IMR-90 (cell line): Measurements from ENCODE around the gene DNAJC6. TPM values are rescaled to one million over a fixed set of nuclear protein-coding genes. Genes with fewer than 3 reads are reported as not detected.

Experiments used
- ATAC-seq: fragments of 200-7000 bp; cut with Tn5 transposase; 2 replicates; pipeline ENCODE4 v1.9.1; 2020; ENCODE audit warnings: low read depth, mild to moderate bottlenecking, moderate library complexity
- BruUV-seq: library from RNA; stranded (reverse); fragments of 400-500 nt; replicated peaks from 2 replicates; lab custom pipeline; 2021; lab: Mats Ljungman, UMichigan
- CTCF ChIA-PET: fragments of 300-600 bp; formaldehyde crosslinking; extraction: SDS; loops from one replicate; lab custom pipeline; 2021; ENCODE audit warnings: antibody characterized with exemption; lab: Yijun Ruan, JAX
- POLR2A ChIA-PET: fragments of 300-600 bp; sonication (Branson Sonifier 250); formaldehyde crosslinking; loops from one replicate; lab custom pipeline; 2022; ENCODE audit warnings: antibody characterized with exemption; ENCODE audit not compliant: unreplicated experiment; lab: Charles Lee
- DNase-seq: peaks from one replicate; pipeline ENCODE4 v3.0.0; 2013
- H2AFZ ChIP-seq: replicated peaks from 2 replicates; pipeline ENCODE3; 2013; ENCODE audit warnings: low read length, mild to moderate bottlenecking; ENCODE audit not compliant: poor library complexity
- H2AK5ac ChIP-seq: 2 replicates; pipeline ENCODE4 v1.6.1; 2013; ENCODE audit warnings: low read depth, low read length, inconsistent platforms
- H2AK9ac ChIP-seq: replicated peaks from 2 replicates; pipeline ENCODE3; 2013; ENCODE audit warnings: mild to moderate bottlenecking, low read depth, low read length, moderate library complexity; ENCODE audit not compliant: poor library complexity
- H2BK120ac ChIP-seq: 2 replicates; pipeline ENCODE4 v1.6.1; 2013; ENCODE audit warnings: low read depth, low read length, inconsistent platforms
- H2BK15ac ChIP-seq: 3 replicates; pipeline ENCODE4 v1.6.1; 2013; ENCODE audit warnings: low read depth, low read length, inconsistent platforms
- H2BK20ac ChIP-seq: 2 replicates; pipeline ENCODE4 v1.6.1; 2013; ENCODE audit warnings: low read depth, mild to moderate bottlenecking, inconsistent platforms, low read length, moderate library complexity
- H2BK5ac ChIP-seq: 2 replicates; pipeline ENCODE4 v1.6.1; 2013; ENCODE audit warnings: mild to moderate bottlenecking, low read depth, low read length, inconsistent platforms; ENCODE audit not compliant: poor library complexity, severe bottlenecking
- H3K14ac ChIP-seq: replicated peaks from 2 replicates; pipeline ENCODE4 v1.6.1; 2013; ENCODE audit warnings: low read depth, low read length, inconsistent platforms
- H3K18ac ChIP-seq: 2 replicates; pipeline ENCODE4 v1.6.1; 2013; ENCODE audit warnings: low read depth, low read length, control low read depth
- H3K23ac ChIP-seq: 2 replicates; pipeline ENCODE4 v1.6.1; 2013; ENCODE audit warnings: low read depth, low read length, inconsistent platforms
- H3K27ac ChIP-seq: 2 replicates; pipeline ENCODE4 v1.5.1; 2013; ENCODE audit warnings: mild to moderate bottlenecking, control low read depth, low read length; ENCODE audit not compliant: insufficient read depth
- H3K27me3 ChIP-seq: 2 replicates; pipeline ENCODE4 v1.6.1; 2013; ENCODE audit warnings: low read length; ENCODE audit not compliant: control insufficient read depth, insufficient read depth
- H3K36me3 ChIP-seq: 2 replicates; pipeline ENCODE4 v1.6.1; 2013; ENCODE audit warnings: low read length, mixed read lengths; ENCODE audit not compliant: control insufficient read depth, insufficient read depth
- H3K4ac ChIP-seq: 2 replicates; pipeline ENCODE4 v1.6.1; 2013; ENCODE audit warnings: low read depth, low read length, inconsistent platforms
- H3K4me1 ChIP-seq: 2 replicates; pipeline ENCODE4 v1.6.1; 2013; ENCODE audit warnings: low read length, mixed read lengths; ENCODE audit not compliant: control insufficient read depth, insufficient read depth
- H3K4me2 ChIP-seq: 2 replicates; pipeline ENCODE4 v1.6.1; 2013; ENCODE audit warnings: low read depth, mild to moderate bottlenecking, control low read depth, low read length, moderate library complexity
- H3K4me3 ChIP-seq: 2 replicates; pipeline ENCODE4 v1.5.1; 2013; ENCODE audit warnings: low read depth, mild to moderate bottlenecking, control low read depth, low read length, moderate library complexity; ENCODE audit not compliant: insufficient read depth
- H3K56ac ChIP-seq: 2 replicates; pipeline ENCODE4 v1.6.1; 2013; ENCODE audit warnings: low read length, inconsistent platforms; ENCODE audit not compliant: insufficient read depth; ENCODE audit errors: extremely low read depth
- H3K79me1 ChIP-seq, 2 experiments: 2 replicates each; pipeline ENCODE4 v1.6.1; 2013; ENCODE audit warnings: low read length in 2 of 2, inconsistent platforms in 1 of 2, low read depth in 1 of 2
- H3K9ac ChIP-seq: 2 replicates; pipeline ENCODE4 v1.6.1; 2013; ENCODE audit warnings: low read depth, low read length, control low read depth
- H3K9me1 ChIP-seq: 2 replicates; pipeline ENCODE4 v1.6.1; 2013; ENCODE audit warnings: low read length, inconsistent platforms; ENCODE audit not compliant: insufficient read depth
- H3K9me3 ChIP-seq: 2 replicates; pipeline ENCODE4 v1.6.1; 2013; ENCODE audit warnings: low read length; ENCODE audit not compliant: control insufficient read depth, insufficient read depth
- H4K20me1 ChIP-seq: 2 replicates; pipeline ENCODE4 v1.6.1; 2013; ENCODE audit warnings: low read length, inconsistent platforms; ENCODE audit not compliant: insufficient read depth
- H4K5ac ChIP-seq: 2 replicates; pipeline ENCODE4 v1.6.1; 2013; ENCODE audit warnings: mild to moderate bottlenecking, low read depth, low read length, control low read depth
- H4K8ac ChIP-seq, 2 experiments: 2 replicates each; pipeline ENCODE4 v1.6.1; 2013; ENCODE audit warnings: low read depth in 2 of 2, low read length in 2 of 2, control low read depth in 1 of 2, inconsistent platforms in 1 of 2
- H4K91ac ChIP-seq: 2 replicates; pipeline ENCODE4 v1.6.1; 2013; ENCODE audit warnings: low read depth, low read length, inconsistent platforms; ENCODE audit not compliant: insufficient read depth
- ELK1 ChIP-seq: fragments of 150-350 bp; IDR thresholded peaks from 2 replicates; pipeline ENCODE4 v1.6.1; 2016; ENCODE audit warnings: low read depth, mild to moderate bottlenecking, low read length, moderate library complexity, borderline replicate concordance
- MAFK ChIP-seq: IDR thresholded peaks from 2 replicates; pipeline ENCODE4 v1.6.1; 2012; ENCODE audit warnings: low read depth, low read length, improper control_type of control experiment
- NFE2L2 ChIP-seq: fragments of 150-350 bp; IDR thresholded peaks from 2 replicates; pipeline ENCODE4 v1.6.1; 2016; ENCODE audit warnings: low read depth, mild to moderate bottlenecking, low read length
- RCOR1 ChIP-seq: IDR thresholded peaks from 2 replicates; pipeline ENCODE4 v1.6.1; 2012; ENCODE audit warnings: mild to moderate bottlenecking, low read length, improper control_type of control experiment; ENCODE audit not compliant: insufficient replicate concordance
- RFX5 ChIP-seq: IDR thresholded peaks from 2 replicates; pipeline ENCODE4 v1.8.0; 2012; ENCODE audit warnings: low read depth, mild to moderate bottlenecking, low read length, moderate library complexity
- WGBS, 2 experiments: methylation state at CpG; one replicate each; pipeline versions ENCODE4 v1.1.5 to v1.1.7; 2013; ENCODE audit warnings: missing lambda C conversion rate in 2 of 2; ENCODE audit not compliant: insufficient read length in 1 of 2; ENCODE audit errors: extremely low coverage in 2 of 2; 5-methylcytosine and 5-hydroxymethylcytosine counted together
- dilution Hi-C: fragments of 300-500 bp; cut with HindIII; formaldehyde crosslinking; loops from one replicate; pipeline ENCODE4 v1.14.3; 2018; ENCODE audit warnings: low sequenced_read_pairs; ENCODE audit not compliant: unreplicated experiment
- in situ Hi-C: fragments of 300-500 bp; cut with MboI; formaldehyde crosslinking; loops from 3 replicates; pipeline ENCODE4 v1.14.3; 2019; ENCODE audit warnings: low sequenced_read_pairs, inconsistent platforms, mixed read lengths
- intact Hi-C: fragments of 100-400 bp; cut with micrococcal nuclease; formaldehyde crosslinking; loops from 2 replicates; pipeline ENCODE4 v1.10.0; 2022
- polyA plus RNA-seq, 3 experiments: library from polyadenylated mRNA; depleted of rRNA; stranded (reverse); fragments of >200 nt; gene quantifications; 2 replicates each; pipeline ENCODE4 v1.2.3, GENCODE V29; 2012; ENCODE audit warnings: low replicate concordance in 1 of 3
- total RNA-seq: library from RNA; depleted of rRNA; stranded (reverse); fragments of >200 nt; gene quantifications from 2 replicates; pipeline ENCODE4 v1.2.3, GENCODE V29; 2012

Gene DNAJC6
- total and polyA plus RNA-seq, 2 of the 4 experiments (the other 2 are of a cell fraction), result 0.05 to 0.18 TPM

- Histone ChIP-seq H3K56ac (no peak overlapping the region), H3K14ac (no peak overlapping the region), H4K5ac (no peak overlapping the region), H4K20me1 (no peaks in the 10 kb centered on the region), H3K4me2 (no peak overlapping the region), H3K36me3 (no peaks in the 10 kb centered on the region), H3K4me1 (peaks cover 2% of the 10 kb centered on the region; the same call in 1 of the 2 replicates), H2BK20ac (peak overlapping the region; percentile 47; the same call in 1 of the 2 replicates), H4K91ac (no peak overlapping the region), H3K23ac (no peak overlapping the region), H3K9ac (no peak overlapping the region), H4K8ac (no peak overlapping the region), H3K4me3 (no peak overlapping the region), H2BK15ac (no peak overlapping the region), H2AK5ac (no peak overlapping the region), H3K79me1 (no peaks in the 10 kb centered on the region), H3K27ac (no peak overlapping the region), H3K4ac (no peak overlapping the region; the same call in 1 of the 2 replicates), H3K18ac (no peak overlapping the region), H2BK120ac (peak overlapping the region; percentile 64; the same call in 1 of the 2 replicates), H3K9me1 (no peaks in the 10 kb centered on the region), H3K9me3 (no peaks in the 10 kb centered on the region), H2AFZ (no peak overlapping the region), H3K27me3 (no peaks in the 10 kb centered on the region), H2AK9ac (no peak overlapping the region), H2BK5ac (no peak overlapping the region)
- intact Hi-C loops, result no loop called here
- ATAC-seq, result no peak
- ChIA-PET CTCF (interaction anchor here (0.8 to 1.1 kb wide), 2 partner anchors 12 to 275 kb away, joined by 4 to 5 read pairs; no protein-coding TSS in a partner anchor), POLR2A (interaction anchor here (0.7 kb wide), 1 partner anchor 10 kb away, joined by 3 read pairs; no protein-coding TSS in a partner anchor)
- dilution Hi-C loops, result no loop called here
- no TSS peak for BruUV-seq
- WGBS, 2 experiments, result no CpG with 5 or more reads among the region's 4 CpGs
- in situ Hi-C loops, result no loop called here
- TF ChIP-seq NFE2L2 (no peak), RCOR1 (no peak), RFX5 (no peak), MAFK (no peak), ELK1 (no peak)
- DNase-seq, result no peak
Observed at GRCh38 chr1:65412256-65412983, 103.1 kb downstream of the DNAJC6 start.
